ENCODE results near the gene CFAP77.

DNA sequence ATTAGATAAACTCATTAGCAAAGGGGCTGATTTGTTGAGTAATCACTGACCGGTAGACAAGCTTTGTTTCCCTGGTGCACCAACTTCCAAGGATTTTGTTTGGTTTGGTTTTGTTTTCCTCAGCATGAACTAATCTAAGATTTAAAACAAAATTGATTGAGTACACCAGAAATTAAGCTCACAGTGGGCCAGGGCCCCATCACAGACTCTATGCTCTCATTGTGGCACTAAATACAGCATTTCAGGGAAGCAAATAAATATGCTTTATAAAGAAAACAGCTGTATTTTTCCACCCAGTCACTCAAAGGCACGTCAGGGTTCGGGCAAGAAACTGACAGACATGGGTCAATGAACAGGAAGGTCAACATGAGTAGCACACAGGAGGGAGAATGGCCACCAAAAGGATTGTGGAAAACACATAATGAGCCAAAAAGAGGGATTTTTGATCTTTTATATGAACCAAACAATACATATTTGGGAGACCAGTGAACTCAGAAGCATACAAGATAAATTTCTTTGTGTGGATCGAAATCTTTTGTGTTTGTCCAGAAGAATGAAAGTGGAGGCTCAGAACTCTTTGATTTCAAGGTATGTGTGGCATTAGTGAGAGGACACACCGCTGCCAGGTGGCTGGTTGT is 8.8 kb downstream of the CFAP77 start:
- TF ChIP-seq, protein P1, sequence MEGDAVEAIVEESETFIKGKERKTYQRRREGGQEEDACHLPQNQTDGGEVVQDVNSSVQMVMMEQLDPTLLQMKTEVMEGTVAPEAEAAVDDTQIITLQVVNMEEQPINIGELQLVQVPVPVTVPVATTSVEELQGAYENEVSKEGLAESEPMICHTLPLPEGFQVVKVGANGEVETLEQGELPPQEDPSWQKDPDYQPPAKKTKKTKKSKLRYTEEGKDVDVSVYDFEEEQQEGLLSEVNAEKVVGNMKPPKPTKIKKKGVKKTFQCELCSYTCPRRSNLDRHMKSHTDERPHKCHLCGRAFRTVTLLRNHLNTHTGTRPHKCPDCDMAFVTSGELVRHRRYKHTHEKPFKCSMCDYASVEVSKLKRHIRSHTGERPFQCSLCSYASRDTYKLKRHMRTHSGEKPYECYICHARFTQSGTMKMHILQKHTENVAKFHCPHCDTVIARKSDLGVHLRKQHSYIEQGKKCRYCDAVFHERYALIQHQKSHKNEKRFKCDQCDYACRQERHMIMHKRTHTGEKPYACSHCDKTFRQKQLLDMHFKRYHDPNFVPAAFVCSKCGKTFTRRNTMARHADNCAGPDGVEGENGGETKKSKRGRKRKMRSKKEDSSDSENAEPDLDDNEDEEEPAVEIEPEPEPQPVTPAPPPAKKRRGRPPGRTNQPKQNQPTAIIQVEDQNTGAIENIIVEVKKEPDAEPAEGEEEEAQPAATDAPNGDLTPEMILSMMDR (IDR thresholded peaks at IDR 0.05): no peak
- TF ChIP-seq EZH2 (IDR thresholded peaks at IDR 0.05): no peak

Measured in neural progenitor cell (in vitro differentiated cells).